K562 (cell line): ENCODE measurements around the gene LILRA2. TPM values are rescaled to one million over a fixed set of nuclear protein-coding genes. Genes with fewer than 3 reads are reported as not detected.

Experiments used
- ATF1 ChIP-seq, 2 experiments: fragments of 450-650 bp in 1 of 2; IDR thresholded peaks; 2 replicates each; pipeline ENCODE4 v1.6.1; 2016; ENCODE audit warnings: missing compliant biosample characterization in 1 of 2, missing genetic modification characterization in 1 of 2
- NFE2 ChIP-seq: IDR thresholded peaks from 2 replicates; pipeline ENCODE4 v1.6.1; 2014; ENCODE audit warnings: antibody characterized with exemption, low read depth
- PHB2 ChIP-seq: fragments of 450-650 bp; IDR thresholded peaks from 2 replicates; pipeline ENCODE4 v1.6.1; 2017; ENCODE audit warnings: low read depth
- PHF21A ChIP-seq: fragments of 450-650 bp; IDR thresholded peaks from 2 replicates; pipeline ENCODE4 v1.6.1; 2017; ENCODE audit warnings: low read depth, borderline replicate concordance
- TRIM28 ChIP-seq: fragments of 450-650 bp; IDR thresholded peaks from 2 replicates; pipeline ENCODE4 v1.6.1; 2017
- ZNF780A ChIP-seq: fragments of 250-450 bp; sonication (Bioruptor Pico); IDR thresholded peaks from 2 replicates; pipeline ENCODE4 v1.5.0; 2021; ENCODE audit warnings: mild to moderate bottlenecking
- polyA plus RNA-seq, 8 experiments: library from polyadenylated mRNA; depleted of rRNA in 4 of 8; stranded (reverse) in 5 of 8; unstranded in 3 of 8; fragments of >200 nt; fragmentation: Nextera tagmentation in 2 of 8; fragmentation: Illumina TruSeq in 1 of 8; extraction: Ambion mirVana in 2 of 8; extraction: Trizol in 1 of 8; gene quantifications; 2 replicates each; pipeline versions ENCODE4 v1.2.1 to v1.2.3, GENCODE V29; 2011 to 2014; ENCODE audit warnings: inconsistent platforms in 1 of 8, missing spikeins in 1 of 8
- total RNA-seq, 7 experiments: library from RNA; depleted of rRNA in 6 of 7; stranded (reverse); fragments of >200 nt in 6 of 7; fragmentation: Illumina TruSeq in 2 of 7; extraction: Trizol in 2 of 7; gene quantifications; 2 replicates each; pipeline versions ENCODE4 v1.2.1 to v1.2.3, GENCODE V29; 2011 to 2021; ENCODE audit warnings: low replicate concordance in 1 of 7
- TF ChIP-seq, protein P1 (sequence below): IDR thresholded peaks from 3 replicates; pipeline ENCODE4 v1.6.1; 2011; ENCODE audit warnings: borderline replicate concordance, mild to moderate bottlenecking; ENCODE audit not compliant: insufficient read length, insufficient read depth
- TF ChIP-seq, protein P2 (sequence below): fragments of 200-600 bp; sonication (generic); IDR thresholded peaks from one replicate; pipeline ENCODE4 v1.6.1; 2012; ENCODE audit warnings: mild to moderate bottlenecking, low read depth, low read length, inconsistent platforms
- TF ChIP-seq, protein P3 (sequence below): fragments of 250-450 bp; sonication (Bioruptor Pico); IDR thresholded peaks from 2 replicates; pipeline ENCODE4 v1.8.0; 2022; ENCODE audit warnings: moderate library complexity, mild to moderate bottlenecking, inconsistent platforms
- TF ChIP-seq, protein P4 (sequence below): fragments of 250-450 bp; sonication (Bioruptor Pico); IDR thresholded peaks from 2 replicates; pipeline ENCODE4 v1.8.0; 2021; ENCODE audit warnings: borderline replicate concordance, mild to moderate bottlenecking, moderate library complexity; ENCODE audit not compliant: poor library complexity, severe bottlenecking
- TF ChIP-seq, protein P5 (sequence below): sonication (generic); formaldehyde crosslinking; IDR thresholded peaks from 2 replicates; pipeline ENCODE4 v1.8.0; 2022; ENCODE audit warnings: mild to moderate bottlenecking, missing genetic modification reagents, borderline replicate concordance

Gene LILRA2
- total and polyA plus RNA-seq, 9 of the 15 experiments (the other 6 are each of a cell fraction or from before 2014, with no cell fraction given): 0.32 to 2.1 (median 0.96) TPM

DNA sequence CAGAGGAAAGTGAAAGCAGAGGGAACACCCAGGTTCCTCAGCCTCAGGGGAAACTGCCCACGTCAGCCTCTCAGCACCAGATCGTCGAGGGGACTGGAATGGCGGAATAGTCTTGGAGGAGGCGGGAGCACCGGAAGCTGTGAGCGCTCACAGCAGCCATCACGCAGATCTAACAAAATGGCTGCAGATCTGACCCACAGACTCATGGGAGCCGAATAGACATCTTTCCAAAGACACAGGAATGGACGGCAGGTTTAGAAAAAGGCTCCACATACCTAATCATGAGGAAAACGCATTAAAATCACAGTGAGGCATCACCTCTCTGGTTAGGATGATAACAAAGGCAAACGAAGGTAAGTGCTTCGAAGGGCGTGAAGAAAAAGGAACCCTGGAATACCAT, 11.8 kb upstream of the LILRA2 start (continued):
- TF ChIP-seq, protein P1, sequence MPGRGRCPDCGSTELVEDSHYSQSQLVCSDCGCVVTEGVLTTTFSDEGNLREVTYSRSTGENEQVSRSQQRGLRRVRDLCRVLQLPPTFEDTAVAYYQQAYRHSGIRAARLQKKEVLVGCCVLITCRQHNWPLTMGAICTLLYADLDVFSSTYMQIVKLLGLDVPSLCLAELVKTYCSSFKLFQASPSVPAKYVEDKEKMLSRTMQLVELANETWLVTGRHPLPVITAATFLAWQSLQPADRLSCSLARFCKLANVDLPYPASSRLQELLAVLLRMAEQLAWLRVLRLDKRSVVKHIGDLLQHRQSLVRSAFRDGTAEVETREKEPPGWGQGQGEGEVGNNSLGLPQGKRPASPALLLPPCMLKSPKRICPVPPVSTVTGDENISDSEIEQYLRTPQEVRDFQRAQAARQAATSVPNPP: no peak
- TF ChIP-seq, protein P2, sequence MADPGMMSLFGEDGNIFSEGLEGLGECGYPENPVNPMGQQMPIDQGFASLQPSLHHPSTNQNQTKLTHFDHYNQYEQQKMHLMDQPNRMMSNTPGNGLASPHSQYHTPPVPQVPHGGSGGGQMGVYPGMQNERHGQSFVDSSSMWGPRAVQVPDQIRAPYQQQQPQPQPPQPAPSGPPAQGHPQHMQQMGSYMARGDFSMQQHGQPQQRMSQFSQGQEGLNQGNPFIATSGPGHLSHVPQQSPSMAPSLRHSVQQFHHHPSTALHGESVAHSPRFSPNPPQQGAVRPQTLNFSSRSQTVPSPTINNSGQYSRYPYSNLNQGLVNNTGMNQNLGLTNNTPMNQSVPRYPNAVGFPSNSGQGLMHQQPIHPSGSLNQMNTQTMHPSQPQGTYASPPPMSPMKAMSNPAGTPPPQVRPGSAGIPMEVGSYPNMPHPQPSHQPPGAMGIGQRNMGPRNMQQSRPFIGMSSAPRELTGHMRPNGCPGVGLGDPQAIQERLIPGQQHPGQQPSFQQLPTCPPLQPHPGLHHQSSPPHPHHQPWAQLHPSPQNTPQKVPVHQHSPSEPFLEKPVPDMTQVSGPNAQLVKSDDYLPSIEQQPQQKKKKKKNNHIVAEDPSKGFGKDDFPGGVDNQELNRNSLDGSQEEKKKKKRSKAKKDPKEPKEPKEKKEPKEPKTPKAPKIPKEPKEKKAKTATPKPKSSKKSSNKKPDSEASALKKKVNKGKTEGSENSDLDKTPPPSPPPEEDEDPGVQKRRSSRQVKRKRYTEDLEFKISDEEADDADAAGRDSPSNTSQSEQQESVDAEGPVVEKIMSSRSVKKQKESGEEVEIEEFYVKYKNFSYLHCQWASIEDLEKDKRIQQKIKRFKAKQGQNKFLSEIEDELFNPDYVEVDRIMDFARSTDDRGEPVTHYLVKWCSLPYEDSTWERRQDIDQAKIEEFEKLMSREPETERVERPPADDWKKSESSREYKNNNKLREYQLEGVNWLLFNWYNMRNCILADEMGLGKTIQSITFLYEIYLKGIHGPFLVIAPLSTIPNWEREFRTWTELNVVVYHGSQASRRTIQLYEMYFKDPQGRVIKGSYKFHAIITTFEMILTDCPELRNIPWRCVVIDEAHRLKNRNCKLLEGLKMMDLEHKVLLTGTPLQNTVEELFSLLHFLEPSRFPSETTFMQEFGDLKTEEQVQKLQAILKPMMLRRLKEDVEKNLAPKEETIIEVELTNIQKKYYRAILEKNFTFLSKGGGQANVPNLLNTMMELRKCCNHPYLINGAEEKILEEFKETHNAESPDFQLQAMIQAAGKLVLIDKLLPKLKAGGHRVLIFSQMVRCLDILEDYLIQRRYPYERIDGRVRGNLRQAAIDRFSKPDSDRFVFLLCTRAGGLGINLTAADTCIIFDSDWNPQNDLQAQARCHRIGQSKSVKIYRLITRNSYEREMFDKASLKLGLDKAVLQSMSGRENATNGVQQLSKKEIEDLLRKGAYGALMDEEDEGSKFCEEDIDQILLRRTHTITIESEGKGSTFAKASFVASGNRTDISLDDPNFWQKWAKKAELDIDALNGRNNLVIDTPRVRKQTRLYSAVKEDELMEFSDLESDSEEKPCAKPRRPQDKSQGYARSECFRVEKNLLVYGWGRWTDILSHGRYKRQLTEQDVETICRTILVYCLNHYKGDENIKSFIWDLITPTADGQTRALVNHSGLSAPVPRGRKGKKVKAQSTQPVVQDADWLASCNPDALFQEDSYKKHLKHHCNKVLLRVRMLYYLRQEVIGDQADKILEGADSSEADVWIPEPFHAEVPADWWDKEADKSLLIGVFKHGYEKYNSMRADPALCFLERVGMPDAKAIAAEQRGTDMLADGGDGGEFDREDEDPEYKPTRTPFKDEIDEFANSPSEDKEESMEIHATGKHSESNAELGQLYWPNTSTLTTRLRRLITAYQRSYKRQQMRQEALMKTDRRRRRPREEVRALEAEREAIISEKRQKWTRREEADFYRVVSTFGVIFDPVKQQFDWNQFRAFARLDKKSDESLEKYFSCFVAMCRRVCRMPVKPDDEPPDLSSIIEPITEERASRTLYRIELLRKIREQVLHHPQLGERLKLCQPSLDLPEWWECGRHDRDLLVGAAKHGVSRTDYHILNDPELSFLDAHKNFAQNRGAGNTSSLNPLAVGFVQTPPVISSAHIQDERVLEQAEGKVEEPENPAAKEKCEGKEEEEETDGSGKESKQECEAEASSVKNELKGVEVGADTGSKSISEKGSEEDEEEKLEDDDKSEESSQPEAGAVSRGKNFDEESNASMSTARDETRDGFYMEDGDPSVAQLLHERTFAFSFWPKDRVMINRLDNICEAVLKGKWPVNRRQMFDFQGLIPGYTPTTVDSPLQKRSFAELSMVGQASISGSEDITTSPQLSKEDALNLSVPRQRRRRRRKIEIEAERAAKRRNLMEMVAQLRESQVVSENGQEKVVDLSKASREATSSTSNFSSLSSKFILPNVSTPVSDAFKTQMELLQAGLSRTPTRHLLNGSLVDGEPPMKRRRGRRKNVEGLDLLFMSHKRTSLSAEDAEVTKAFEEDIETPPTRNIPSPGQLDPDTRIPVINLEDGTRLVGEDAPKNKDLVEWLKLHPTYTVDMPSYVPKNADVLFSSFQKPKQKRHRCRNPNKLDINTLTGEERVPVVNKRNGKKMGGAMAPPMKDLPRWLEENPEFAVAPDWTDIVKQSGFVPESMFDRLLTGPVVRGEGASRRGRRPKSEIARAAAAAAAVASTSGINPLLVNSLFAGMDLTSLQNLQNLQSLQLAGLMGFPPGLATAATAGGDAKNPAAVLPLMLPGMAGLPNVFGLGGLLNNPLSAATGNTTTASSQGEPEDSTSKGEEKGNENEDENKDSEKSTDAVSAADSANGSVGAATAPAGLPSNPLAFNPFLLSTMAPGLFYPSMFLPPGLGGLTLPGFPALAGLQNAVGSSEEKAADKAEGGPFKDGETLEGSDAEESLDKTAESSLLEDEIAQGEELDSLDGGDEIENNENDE: no peak
- TF ChIP-seq, protein P3, sequence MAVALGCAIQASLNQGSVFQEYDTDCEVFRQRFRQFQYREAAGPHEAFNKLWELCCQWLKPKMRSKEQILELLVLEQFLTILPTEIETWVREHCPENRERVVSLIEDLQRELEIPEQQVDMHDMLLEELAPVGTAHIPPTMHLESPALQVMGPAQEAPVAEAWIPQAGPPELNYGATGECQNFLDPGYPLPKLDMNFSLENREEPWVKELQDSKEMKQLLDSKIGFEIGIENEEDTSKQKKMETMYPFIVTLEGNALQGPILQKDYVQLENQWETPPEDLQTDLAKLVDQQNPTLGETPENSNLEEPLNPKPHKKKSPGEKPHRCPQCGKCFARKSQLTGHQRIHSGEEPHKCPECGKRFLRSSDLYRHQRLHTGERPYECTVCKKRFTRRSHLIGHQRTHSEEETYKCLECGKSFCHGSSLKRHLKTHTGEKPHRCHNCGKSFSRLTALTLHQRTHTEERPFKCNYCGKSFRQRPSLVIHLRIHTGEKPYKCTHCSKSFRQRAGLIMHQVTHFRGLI (CRISPR knock-in tag): 0 out of 2 replicates have a peak, but pooled peaks have one; percentile 16
- TF ChIP-seq, protein P4, sequence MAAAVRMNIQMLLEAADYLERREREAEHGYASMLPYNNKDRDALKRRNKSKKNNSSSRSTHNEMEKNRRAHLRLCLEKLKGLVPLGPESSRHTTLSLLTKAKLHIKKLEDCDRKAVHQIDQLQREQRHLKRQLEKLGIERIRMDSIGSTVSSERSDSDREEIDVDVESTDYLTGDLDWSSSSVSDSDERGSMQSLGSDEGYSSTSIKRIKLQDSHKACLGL (CRISPR knock-in tag): no peak
- TF ChIP-seq ATF1 (CRISPR knock-in tag; IDR thresholded peaks at IDR 0.05) (no peak), ATF1 (tag; IDR thresholded peaks at IDR 0.05) (0 out of 2 replicates have a peak, but pooled peaks have one; percentile 24), TRIM28 (no peak), NFE2 (no peak), ZNF780A (CRISPR knock-in tag) (no peak), PHF21A (no peak), PHB2 (no peak)
- TF ChIP-seq, protein P5, sequence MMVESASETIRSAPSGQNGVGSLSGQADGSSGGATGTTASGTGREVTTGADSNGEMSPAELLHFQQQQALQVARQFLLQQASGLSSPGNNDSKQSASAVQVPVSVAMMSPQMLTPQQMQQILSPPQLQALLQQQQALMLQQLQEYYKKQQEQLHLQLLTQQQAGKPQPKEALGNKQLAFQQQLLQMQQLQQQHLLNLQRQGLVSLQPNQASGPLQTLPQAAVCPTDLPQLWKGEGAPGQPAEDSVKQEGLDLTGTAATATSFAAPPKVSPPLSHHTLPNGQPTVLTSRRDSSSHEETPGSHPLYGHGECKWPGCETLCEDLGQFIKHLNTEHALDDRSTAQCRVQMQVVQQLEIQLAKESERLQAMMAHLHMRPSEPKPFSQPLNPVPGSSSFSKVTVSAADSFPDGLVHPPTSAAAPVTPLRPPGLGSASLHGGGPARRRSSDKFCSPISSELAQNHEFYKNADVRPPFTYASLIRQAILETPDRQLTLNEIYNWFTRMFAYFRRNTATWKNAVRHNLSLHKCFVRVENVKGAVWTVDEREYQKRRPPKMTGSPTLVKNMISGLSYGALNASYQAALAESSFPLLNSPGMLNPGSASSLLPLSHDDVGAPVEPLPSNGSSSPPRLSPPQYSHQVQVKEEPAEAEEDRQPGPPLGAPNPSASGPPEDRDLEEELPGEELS: no peak
